ENCODE measurements around the gene TNIK. TPM values are rescaled to one million over a fixed set of nuclear protein-coding genes. Genes with fewer than 3 reads are reported as not detected.

Gene TNIK
- total RNA-seq, 1 experiment from 2014 or later, result 19.1 TPM

DNA sequence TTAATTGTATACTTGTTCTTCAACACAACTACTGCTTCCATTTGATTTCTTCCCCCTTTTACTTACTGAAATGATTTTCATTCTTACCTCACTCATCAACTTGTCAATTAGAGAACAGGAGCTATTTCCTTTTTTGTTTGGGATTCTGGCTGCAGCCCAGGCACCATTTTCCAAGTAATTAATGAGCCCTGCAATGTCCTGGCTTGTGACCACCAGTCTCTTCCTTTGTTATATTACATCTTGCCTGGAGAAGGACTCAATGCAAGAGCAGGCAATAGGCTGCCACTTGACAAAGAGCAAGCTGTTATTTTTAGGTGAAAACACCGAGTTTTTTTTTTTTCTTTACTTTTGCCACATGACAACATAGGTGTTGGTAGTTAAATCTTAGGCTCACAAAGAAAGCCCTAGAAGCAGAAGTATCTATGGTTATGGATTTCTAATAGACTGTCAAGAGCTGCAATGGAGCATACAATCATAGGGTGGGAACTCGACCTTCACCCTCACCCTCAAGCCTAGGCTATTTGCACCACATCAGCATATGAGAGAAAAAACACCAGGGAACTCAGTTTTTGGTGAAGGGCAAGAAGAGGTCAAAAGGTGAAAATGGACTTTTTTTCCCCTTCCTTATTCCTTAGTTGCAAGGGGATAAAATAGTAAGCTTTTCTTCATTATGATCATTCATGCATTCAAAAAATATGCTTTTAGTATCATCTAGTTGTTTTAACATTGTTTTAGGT lies 114.9 kb downstream of the TNIK start:
- DNase-seq (ENCODE audit: low read depth), result no peak

DNA sequence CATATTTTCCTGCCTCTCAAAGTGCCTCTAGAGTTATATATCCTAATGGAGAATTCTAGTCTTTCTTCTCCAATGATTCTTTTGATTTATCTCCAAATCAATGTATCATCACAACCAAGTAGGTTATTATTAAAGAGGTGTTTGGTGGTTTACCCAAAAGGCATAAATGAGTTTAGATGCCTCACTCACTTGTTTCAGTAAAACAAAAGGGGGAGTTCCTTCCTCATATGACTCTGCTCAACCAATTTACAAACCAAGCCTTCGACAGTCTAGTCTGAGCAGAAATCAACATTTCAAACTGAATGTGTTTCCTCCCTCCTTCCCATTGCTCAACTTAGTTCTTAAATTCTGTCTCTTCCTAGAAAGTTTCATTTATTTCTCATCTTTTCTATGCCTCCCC lies 116.5 kb downstream of the TNIK start:
- DNase-seq (ENCODE audit: low read depth), result no peak
- in situ Hi-C loops (cut with HindIII; ENCODE audit: low pct_unique_long_range_greater_than_20kb, low sequenced_read_pairs), result no loop called here

More for the DNA sequence above, 114.9 kb downstream of the TNIK start:
- in situ Hi-C loops (cut with HindIII; ENCODE audit: low pct_unique_long_range_greater_than_20kb, low sequenced_read_pairs), result no loop called here

DNA sequence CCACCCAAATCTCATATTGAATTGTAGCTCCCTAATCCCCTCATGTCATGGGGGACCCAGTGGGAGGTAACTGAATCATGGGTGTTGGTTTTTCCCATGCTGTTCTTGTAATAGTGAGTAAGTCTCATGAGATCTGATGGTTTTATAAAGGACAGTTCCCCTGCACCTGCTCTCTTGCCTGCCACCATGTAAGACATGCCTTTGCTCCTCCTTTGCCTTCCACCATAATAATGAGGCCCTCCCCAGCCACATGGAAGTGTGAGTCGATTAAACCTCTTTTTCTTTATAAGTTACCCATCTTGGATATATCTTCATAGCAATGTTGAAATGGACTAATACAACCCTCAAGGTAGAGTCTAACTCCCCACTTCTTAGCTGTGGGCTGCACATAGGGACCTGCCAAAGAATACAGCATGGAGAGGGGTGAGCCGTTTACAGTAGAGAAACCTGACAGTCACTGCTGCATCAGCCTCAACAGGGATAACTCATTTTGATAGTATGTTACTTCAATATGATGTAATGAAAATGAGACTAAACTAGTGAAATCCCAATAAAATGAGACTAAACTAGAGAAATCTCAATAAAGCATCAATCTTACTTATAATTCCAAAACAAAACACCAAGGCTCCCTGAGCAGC lies 117.3 kb downstream of the TNIK start:
- in situ Hi-C loops (cut with HindIII; ENCODE audit: low pct_unique_long_range_greater_than_20kb, low sequenced_read_pairs), result no loop called here
- DNase-seq (ENCODE audit: low read depth), result no peak

DNA sequence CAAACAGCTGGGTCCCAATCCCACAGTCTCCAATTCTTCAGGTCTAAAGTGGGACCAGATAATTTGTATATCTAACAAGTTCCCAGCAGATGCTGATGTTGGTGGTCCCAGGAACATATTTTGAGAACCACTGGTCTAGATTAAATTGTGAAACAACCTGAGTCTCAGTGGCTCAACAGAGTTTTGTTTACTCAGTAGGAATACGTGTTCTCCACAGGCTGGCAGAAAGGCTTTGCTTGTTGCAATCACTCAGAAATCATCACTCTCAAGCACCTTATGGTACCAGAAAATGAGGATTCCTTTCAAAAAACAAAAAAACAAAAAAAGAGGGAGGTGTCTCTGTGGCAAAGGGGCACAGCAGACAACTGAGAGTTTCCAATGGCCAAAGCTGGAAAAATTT lies 118.0 kb downstream of the TNIK start:
- no peak for DNase-seq (ENCODE audit: low read depth)
- in situ Hi-C loops (cut with HindIII; ENCODE audit: low pct_unique_long_range_greater_than_20kb, low sequenced_read_pairs), result no loop called here

DNA sequence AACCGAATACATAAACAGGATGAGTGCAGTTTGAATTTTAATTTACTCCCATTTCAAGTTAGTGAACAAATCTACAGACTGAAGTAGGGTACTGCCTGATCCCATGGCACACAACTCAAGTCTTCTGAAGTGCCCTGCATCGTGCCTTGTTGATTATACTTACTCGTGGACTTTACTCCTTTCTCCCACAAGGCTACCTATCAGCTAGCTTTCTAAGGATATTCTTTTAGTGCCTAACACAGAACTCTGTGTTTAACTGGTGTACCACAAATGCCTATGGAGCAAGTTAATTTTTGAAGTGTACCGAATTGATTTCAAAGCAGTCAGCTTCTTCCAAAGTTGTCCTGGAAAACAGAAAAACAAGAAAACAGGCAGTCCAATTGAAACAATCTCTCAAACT lies 119.8 kb downstream of the TNIK start:
- in situ Hi-C loops (cut with HindIII; ENCODE audit: low pct_unique_long_range_greater_than_20kb, low sequenced_read_pairs), result no loop called here
- DNase-seq (ENCODE audit: low read depth), result no peak

DNA sequence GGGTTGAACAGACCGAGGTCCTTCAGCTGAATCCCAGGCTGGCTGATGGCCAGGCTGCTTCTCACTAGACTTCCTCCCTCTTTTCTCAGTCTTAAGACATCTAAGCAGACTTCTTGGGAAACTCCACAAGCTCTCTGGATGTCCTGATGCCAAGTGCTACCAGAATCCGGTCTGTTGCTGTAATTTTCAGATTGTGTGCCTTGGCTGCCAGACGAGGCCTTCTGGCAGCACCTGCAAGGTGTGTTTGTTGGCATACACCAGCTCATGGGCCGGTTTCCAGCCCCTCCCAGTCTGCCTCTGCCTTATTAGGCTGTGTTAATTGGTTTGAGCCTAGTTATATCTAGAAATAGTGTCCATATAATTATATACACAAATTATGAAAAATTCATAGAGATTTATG lies 120.6 kb downstream of the TNIK start:
- in situ Hi-C loops (cut with HindIII; ENCODE audit: low pct_unique_long_range_greater_than_20kb, low sequenced_read_pairs), result no loop called here
- no peak for DNase-seq (ENCODE audit: low read depth)

DNA sequence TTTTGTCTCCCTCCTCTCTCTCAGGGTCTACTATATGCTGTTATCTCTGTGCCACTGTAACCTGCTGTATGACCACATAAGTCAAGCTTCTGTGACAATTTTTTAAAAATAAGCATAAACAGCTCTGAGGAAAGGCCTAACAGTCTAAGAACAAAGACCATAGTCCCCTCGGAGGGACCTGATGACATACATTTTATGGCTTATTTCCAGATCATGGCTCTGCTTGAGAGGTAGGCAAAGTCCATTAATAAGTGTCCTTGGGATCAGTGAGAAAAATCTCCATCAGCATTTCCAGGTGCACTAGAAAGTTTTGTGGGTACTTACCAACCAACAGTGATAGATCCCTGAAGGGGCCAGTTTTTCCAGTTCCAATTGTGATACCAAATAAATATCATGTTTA lies 123.8 kb downstream of the TNIK start:
- no peak for DNase-seq (ENCODE audit: low read depth)
- in situ Hi-C loops (cut with HindIII; ENCODE audit: low pct_unique_long_range_greater_than_20kb, low sequenced_read_pairs), result no loop called here

DNA sequence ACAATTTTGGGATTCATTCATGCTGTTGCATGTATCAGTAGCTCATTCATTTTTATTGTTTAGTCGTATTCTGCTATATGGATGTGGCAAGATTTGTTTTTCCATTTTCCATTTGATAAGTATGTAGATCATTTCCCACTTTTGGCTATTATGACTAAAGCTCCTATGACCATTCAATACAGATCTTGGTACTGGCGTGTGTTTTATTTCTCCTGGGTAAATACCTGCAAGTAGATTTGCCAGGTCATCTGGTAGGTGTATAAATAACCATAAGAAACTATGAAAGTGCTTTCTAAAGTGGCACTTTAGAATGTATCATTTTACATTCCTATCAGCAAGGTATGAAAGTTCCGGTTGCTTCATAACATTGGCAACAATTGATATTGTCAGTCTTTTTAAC lies 124.6 kb downstream of the TNIK start:
- in situ Hi-C loops (cut with HindIII; ENCODE audit: low pct_unique_long_range_greater_than_20kb, low sequenced_read_pairs), result no loop called here
- DNase-seq (ENCODE audit: low read depth), result no peak

DNA sequence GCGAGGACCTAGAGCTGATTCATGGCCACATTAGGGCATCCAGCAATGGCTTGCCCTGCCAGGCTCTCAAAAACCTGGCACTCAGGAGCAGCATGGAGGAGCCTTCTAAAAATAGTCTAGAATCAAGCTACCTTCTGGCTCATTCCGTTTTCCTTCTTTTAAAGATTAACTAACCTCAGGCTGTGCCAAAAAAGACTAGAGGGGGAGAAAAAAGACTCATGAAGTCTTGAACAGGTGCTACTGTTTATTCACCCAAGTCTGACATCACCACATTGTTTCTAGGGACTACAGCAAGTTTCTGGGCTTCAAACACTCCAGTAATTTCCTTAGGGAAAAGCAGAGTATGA lies 125.8 kb downstream of the TNIK start:
- in situ Hi-C loops (cut with HindIII; ENCODE audit: low pct_unique_long_range_greater_than_20kb, low sequenced_read_pairs), result no loop called here
- peak; percentile 95 for DNase-seq (ENCODE audit: low read depth)

DNA sequence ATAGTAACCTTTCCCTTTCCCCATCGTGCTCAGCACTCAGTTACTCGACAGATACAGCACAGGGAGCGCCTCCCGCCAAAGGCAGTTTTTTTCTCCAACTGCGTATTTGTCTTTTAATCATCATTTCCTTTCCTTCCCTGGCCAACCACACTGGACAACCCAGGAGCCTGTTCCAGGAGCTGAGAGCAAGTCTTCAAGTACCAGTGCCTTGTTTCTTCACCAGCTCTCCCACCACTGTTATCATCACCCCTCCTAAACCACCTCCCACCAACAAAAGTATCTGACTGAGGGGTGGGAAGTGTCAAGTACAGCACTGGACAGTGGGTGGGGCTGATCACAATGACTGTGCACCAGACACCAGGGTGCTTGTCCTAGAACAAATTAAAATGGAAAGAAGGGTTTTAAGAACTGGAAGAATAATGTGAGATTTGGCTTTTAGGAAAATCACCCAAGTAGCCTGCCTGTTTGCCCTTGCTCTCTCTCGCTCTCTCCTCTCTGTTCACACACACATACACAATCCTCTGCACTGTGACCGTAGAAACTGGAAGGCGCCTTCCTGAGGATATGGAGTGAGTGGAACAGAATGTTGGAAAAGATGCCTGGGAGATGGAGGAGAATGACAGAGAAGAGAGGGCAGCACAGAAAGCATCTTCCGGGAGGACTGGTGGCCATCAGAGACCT lies 126.3 kb downstream of the TNIK start:
- DNase-seq (ENCODE audit: low read depth), result no peak
- in situ Hi-C loops (cut with HindIII; ENCODE audit: low pct_unique_long_range_greater_than_20kb, low sequenced_read_pairs), result no loop called here

DNA sequence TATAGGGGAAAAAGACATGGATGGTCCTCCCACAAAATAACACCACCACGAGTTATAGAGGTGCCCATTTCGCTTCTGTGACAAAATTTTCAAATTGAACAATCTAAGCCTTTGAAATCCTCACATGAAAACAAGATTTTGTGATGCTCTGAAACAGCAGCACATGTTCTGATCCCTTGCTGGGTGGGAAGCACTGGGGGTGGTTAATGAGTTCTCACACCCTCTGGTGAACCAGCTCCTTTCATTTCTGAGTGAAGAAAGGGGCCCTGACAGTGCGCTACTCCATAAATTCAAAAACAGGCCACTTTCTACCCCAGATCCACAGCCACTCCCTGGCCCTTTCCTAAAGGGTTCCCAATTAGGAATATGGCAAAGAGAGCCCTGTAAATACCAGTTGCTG lies 129.3 kb downstream of the TNIK start:
- DNase-seq (ENCODE audit: low read depth), result no peak
- in situ Hi-C loops (cut with HindIII; ENCODE audit: low pct_unique_long_range_greater_than_20kb, low sequenced_read_pairs), result no loop called here

DNA sequence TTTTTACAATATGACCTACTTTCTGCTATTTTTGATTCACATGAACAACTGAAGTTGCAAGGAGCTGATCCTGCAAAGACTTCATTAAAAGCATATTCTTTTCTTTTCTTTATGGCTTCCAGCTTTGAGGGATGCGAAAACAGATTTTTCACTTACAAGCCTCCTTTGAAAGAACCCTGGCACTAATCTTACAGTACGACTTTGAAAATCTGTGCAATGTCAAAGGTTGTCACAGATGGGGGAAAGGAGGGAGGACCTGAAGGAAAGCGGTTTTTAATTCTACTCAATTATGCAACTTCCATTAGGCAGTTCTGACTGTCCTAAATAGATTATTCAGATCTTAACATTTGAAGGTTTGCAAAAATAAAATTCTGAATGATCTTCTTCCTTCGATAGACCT lies 130.5 kb downstream of the TNIK start:
- no peak for DNase-seq (ENCODE audit: low read depth)
- in situ Hi-C loops (cut with HindIII; ENCODE audit: low pct_unique_long_range_greater_than_20kb, low sequenced_read_pairs), result no loop called here

DNA sequence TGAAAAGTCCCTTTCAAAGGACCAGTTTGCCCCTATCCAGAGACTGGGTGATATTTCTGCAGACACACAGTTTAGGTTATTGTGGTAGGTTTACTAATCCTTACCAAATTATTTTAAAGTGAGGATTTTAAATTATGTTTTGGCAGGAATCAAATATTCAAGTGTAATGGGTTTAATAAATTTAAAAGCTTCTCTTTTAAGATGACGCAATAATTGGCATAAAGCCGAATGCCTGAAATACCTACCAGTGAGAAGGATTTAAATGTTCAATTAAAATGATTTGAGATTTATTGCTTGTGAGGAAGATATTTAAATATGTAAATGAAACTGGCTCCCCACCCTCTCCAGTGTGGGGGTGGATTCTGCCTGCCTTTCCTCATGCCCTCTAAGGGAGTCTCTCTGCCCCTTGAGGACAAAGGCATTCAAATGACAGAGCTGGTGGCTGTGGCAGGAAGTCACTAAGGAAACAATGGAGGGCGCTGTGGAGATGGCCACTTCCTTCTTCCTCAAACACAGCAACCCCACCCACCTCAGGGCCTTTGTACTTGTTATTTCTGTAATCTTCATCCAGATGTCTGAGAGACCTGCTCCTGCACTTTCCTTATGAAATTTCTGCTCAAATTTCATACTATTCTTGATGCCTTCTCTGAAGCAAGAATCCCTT lies 131.7 kb downstream of the TNIK start:
- no peak for DNase-seq (ENCODE audit: low read depth)

DNA sequence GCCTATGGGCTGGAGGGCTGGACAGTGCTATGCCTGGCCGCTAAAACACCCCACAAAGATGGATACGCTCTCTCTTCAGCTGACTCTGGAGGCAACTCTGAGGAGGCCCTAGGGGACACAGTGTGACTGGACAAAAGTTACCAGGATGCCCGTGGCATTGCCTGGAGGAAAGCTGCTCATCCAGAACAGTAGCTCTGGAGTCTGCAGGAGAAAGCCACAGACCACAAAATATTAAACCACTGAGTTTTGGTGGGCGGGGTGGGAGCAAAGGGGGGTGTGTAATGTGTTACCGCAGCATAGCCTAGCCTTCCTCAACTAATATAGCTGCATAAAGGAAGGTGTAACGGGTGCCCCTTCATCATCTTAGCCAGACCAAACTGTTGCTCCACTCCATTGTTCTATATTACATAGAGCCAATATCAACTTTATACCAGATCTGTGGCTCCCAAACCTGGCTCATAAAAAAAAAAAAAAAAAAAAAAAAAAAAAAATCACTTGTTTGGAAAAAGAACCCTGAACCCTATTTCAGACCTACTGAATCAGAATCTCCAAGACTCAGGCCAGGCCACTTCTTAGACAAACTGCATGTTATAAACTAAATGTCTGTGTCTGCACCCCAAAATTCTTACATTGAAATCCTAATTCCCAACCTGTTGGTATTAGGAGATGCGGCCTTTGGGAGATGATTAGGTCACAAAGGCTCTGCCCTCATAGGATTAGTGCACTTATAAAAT lies 132.6 kb downstream of the TNIK start:
- peak; percentile 83 for DNase-seq (ENCODE audit: low read depth)
- in situ Hi-C loops (cut with HindIII; ENCODE audit: low pct_unique_long_range_greater_than_20kb, low sequenced_read_pairs), result no loop called here

More for the DNA sequence above, 131.7 kb downstream of the TNIK start:
- in situ Hi-C loops (cut with HindIII; ENCODE audit: low pct_unique_long_range_greater_than_20kb, low sequenced_read_pairs), result no loop called here

DNA sequence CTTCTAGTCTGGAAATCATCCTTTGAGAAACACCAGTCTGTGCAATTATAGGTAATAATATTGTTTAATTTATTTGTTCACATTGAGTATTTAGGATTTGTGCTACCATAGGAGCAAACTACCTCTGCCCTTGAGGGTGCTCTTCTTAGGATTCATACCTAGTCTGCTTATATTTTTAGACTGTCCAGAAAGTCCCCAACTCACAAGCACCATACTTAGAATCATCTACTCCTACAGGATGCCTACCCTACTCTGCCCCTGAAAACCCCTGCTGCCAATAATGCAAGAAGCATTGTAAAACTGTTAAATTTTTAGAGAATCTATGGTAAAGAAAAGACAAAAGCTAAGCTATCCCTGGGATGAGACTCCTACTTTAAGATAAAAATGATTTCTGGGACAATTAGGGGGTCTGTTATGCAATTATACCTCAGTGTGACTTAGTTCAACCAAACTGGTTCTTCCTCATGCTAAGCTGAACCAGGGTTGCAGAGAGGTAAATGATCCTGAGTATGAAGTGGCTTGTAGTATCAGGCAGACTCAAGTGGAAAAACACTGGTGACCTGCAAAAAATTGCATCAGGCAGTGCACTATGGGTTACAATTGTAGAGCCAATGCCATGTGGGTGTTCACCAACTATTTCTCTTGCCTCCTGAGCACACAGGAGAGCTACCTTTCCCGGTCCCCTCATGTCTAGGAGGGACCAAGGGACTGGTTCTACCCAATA lies 133.3 kb downstream of the TNIK start:
- in situ Hi-C loops (cut with HindIII; ENCODE audit: low pct_unique_long_range_greater_than_20kb, low sequenced_read_pairs), result no loop called here
- no peak for DNase-seq (ENCODE audit: low read depth)

DNA sequence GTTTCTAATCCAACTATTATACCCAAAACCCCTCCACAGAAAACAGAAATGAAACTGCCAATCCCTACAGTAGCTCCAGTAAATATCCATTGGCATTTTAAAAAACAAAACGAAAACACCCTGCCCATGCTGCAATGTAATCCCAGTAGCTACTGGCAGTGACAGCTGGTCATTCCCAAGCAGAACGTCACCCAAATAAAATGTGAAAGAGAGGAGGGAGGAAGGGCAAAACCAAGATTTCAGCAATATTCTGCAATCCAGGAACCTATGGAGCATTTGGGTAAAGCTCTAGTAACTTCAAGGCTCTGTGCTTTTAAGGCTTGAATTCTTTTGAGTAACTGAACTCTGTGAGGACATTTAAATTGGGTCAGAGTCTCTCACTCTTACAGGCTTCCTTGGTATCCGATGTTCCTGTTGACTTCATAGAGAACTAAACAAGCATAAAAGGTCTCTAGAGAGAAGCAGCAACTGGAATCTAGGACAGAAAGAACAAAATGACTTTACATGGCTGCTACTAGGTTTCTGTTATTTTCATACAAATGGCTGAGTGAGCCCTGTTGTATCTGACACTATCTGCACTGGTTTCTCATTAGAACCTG lies 136.2 kb downstream of the TNIK start:
- in situ Hi-C loops (cut with HindIII; ENCODE audit: low pct_unique_long_range_greater_than_20kb, low sequenced_read_pairs), result no loop called here
- DNase-seq (ENCODE audit: low read depth), result no peak

DNA sequence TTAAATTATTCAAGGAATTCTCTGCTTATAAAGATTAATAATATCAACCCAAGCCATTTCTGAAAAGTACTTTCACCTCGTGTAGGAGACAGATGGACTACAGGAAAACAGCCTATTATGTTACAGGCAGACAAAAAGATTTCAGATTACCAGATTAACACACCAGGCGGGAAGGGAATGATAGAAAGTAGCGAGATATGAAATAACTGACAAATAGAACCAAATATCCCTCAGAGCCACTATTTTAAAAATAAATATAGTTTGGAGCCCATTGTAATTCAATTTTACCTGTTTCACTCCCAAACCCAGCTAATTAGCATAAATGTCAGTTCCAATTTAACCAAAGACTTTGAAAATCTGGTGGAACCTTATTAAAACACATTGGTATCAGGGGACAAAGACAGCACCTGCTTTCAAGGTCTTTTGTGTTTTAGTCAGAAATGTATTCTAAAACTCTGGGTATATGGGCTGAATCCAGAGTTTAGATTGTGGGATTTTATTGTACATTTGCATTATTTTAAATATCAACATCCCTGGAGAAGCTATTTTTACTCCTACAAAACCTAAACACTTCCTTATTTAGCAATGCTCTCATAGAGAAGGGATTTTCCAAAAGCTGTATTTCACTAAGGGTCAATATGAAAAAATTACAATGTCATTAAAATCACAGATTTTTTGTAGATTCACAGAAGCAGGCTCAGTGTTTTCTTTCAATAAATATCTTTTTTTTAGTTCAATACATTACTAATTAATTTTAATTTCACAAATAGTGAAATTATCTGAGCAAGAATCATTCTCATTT lies 138.4 kb downstream of the TNIK start:
- no peak for DNase-seq (ENCODE audit: low read depth)
- in situ Hi-C loops (cut with HindIII; ENCODE audit: low pct_unique_long_range_greater_than_20kb, low sequenced_read_pairs), result no loop called here
